ENCODE measurements around the gene CARD10. TPM values are rescaled to one million over a fixed set of nuclear protein-coding genes. Genes with fewer than 3 reads are reported as not detected.

The CARD10 gene
- total and polyA plus RNA-seq, 2 of the 13 experiments (the other 11 are each of a cell fraction or from before 2014, with no cell fraction given), result 35.2 to 55.8 TPM

GRCh38 chr22:37499027-37499707 lies 20.0 kb downstream of the CARD10 start:
- in situ Hi-C loops (cut with HindIII; ENCODE audit: extremely low pct_ligation_motif_present, low pct_unique_long_range_greater_than_20kb) (no loop called here), intact Hi-C loops (cut with micrococcal nuclease; ENCODE audit: unreplicated experiment) (no loop called here)
- FAIRE-seq (no peak), ATAC-seq (no peak), DNase-seq (ENCODE audit: low spot score) (no peak)
- TF ChIP-seq ZNF749 (CRISPR knock-in tag; IDR thresholded peaks at IDR 0.05; ENCODE audit: borderline replicate concordance) (no peak), HNRNPK (IDR thresholded peaks at IDR 0.05; ENCODE audit: low read depth, low read length, poor library complexity, severe bottlenecking) (peak; percentile 6), ZNF142 (CRISPR knock-in tag; IDR thresholded peaks at IDR 0.05) (no peak), ZNF232 (CRISPR knock-in tag; IDR thresholded peaks at IDR 0.05; ENCODE audit: borderline replicate concordance) (no peak), ZNF737 (CRISPR knock-in tag; IDR thresholded peaks at IDR 0.05; ENCODE audit: borderline replicate concordance) (no peak), CENPX (CRISPR knock-in tag; IDR thresholded peaks at IDR 0.05) (no peak), HMGXB4 (CRISPR knock-in tag; IDR thresholded peaks at IDR 0.05; ENCODE audit: borderline replicate concordance in 1 of 2, low read depth in 1 of 2) (no peak), HIC2 (CRISPR knock-in tag; IDR thresholded peaks at IDR 0.05; ENCODE audit: low read depth) (no peak)
- Histone ChIP-seq H3K9ac (ENCODE audit: insufficient read depth, low read depth, low read length) (no peak overlapping the region), H3K9me3 (ENCODE audit: low read length) (no peaks in the 10 kb centered on the region), H3K27me3 (ENCODE audit: control insufficient read depth in 1 of 2, insufficient read depth in 2 of 2, low read length in 2 of 2) (no peaks in the 10 kb centered on the region), H3K4me3 (replicated peaks in 1 of 3; ENCODE audit: insufficient read depth in 1 of 3, low read depth in 2 of 3, low read length in 3 of 3) (no peak overlapping the region), H3K4me1 (ENCODE audit: insufficient read depth, low read length) (peaks cover 53% of the 10 kb centered on the region), H4K20me1 (ENCODE audit: insufficient read depth, low read length) (no peaks in the 10 kb centered on the region), H2AFZ (ENCODE audit: low read length) (no peak overlapping the region), H3K27ac (ENCODE audit: extremely low read length, insufficient read depth, low read length) (peak overlapping the region; percentile 83), H3K4me2 (ENCODE audit: low read depth, low read length) (no peak overlapping the region), H3K36me3 (replicated peaks in 1 of 2; ENCODE audit: control insufficient read depth in 1 of 2, insufficient read depth in 2 of 2, low read length in 2 of 2) (peaks cover 33 to 62% of the 10 kb centered on the region in 2 experiments), H3K79me2 (ENCODE audit: insufficient read depth, low read length) (peaks cover 9% of the 10 kb centered on the region)
- no TSS peak for BruUV-seq (replicated peaks)
- WGBS (ENCODE audit: low lambda C conversion rate), result 89% methylated on average over 11 of the region's 12 CpGs
- ChIA-PET CTCF (ENCODE audit: low intra/inter-chr PET ratio, low total read pairs) (interaction anchor here (2.0 kb wide), 1 partner anchor 26 kb away, joined by 18 read pairs; no protein-coding TSS in a partner anchor), POLR2A (interaction anchor here (1.0 to 1.6 kb wide), 3 partner anchors 9 to 27 kb away, joined by 3 to 5 read pairs (median 4); no protein-coding TSS in a partner anchor)

All from HepG2 (cell line).